IPS-NIHi11 (cell line): Measurements from ENCODE around the gene TRIM6.
"Not testable (repeated sequence)": the region's sequence is repeated elsewhere in the genome, so short reads cannot be mapped to it uniquely, and the experiment has no call there.

Experiments used
- DNase-seq: peaks from one replicate; pipeline ENCODE4 v3.0.0; 2012; ENCODE audit warnings: mixed read lengths, low spot score

TRIM6 gene

GRCh38 chr11:5596607-5597201 is at the start of gene TRIM6:
Gene TRIM6, plus strand, starts transcription at chr11:5596637. Its CDS starts 261 bp downstream, at chr11:5596898.
- peak; percentile 51 for DNase-seq

- no peak for DNase-seq
Measured at GRCh38 chr11:5547982-5548381, 48.5 kb upstream of the TRIM6 start.

GRCh38 chr11:5548440-5548839 is 48.0 kb upstream of the TRIM6 start, which contains the start of gene OR52H1:
Gene OR52H1, minus strand, starts transcription at chr11:5548540. Its CDS starts 3,035 bp downstream, at chr11:5545505.
- DNase-seq, result no peak

DNA sequence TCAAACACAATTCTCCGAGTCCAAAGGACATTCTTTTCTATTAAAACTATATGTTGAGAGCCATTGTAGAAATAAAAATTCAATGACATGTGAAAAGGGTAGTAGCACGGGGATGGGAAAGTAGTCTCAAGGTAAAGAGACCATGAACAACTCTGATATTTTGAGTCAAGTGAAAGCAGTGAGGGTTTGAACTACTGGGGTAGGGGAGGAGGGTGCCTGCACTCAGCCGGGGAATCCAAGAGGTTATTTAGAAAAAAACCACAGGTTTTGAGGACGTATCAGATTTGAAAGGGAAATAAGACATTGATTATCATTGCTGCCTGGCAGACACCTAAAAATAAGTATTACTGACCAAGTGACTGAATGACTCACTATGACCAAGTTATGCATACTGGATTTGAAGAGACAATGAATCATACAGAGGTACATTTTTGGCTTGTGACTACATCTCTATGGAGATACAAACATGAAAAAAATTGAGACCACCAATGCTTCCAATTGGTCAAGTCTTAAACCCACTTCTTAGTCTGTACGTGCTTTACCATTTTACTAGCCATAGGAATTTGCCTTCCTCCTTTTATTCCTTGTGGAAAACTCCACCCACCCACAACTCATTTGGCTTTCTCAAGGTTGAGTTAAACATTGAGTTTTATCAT is 45.9 kb upstream of the TRIM6 start:
- DNase-seq, result no peak

DNA sequence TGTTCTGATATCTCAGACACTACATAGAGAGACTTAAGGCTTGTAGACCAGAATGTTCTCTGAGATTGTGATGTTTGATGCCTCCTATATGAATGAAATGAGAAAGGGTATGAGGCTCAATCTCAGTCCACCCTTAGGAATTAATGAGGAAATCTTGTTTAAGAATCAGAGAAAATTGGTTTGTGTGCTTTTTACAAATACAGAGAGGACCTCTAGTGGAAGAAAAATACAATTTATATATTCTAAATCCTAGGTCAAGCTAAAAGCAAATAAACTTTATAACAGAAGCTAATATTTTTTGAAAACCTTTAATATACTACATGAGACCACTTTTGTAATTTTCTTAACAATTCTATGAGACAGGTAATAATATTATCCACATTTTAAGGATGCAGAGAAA is 43.1 kb upstream of the TRIM6 start:
- DNase-seq, result no peak

- no peak for DNase-seq
Measured at GRCh38 chr11:5556596-5557188, 39.7 kb upstream of the TRIM6 start.

DNA sequence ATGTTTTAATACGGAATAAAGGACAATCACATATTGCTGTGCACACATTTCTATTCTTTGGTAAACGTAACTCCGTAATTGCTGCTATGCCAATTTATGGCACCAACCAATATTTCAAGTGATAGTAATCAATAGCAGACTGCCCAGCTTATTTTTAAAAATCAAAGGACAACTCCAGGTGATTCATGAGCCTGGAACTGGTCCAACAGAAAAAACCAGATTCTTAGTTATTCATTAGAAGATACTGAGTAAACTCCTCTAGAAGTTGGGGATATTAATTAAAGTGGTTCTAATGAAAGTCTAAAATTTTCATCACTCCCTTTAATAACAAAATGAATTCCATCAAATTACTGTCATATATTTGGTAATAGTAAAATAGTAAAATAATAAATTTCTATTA is 38.7 kb upstream of the TRIM6 start:
- DNase-seq, result no peak

- DNase-seq, result no peak
Measured at GRCh38 chr11:5564259-5565019, 32.0 kb upstream of the TRIM6 start.

- no peak for DNase-seq
Measured at GRCh38 chr11:5574654-5575053, 21.8 kb upstream of the TRIM6 start.

- DNase-seq, result no peak
Measured at GRCh38 chr11:5575152-5575551, 21.3 kb upstream of the TRIM6 start.

DNA sequence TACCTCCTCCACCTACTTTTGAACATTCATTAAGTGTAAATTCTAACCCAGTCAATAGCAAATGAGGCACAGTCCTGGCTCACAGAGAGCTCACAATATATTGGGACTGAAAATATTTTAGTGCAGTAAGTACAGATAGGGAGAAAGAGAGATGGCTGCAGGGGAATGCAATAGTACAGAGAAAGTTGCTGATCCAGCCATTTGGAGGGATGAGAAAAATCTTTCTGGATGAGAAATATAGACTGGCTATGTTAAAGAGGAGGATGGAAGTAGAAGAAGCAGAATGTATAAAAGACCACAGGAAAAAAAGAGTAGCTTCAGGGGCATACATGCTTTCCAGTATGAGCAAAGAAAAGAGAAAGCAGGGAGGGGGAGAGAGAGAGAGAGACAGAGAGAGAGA is 19.3 kb upstream of the TRIM6 start:
- no peak for DNase-seq

DNA sequence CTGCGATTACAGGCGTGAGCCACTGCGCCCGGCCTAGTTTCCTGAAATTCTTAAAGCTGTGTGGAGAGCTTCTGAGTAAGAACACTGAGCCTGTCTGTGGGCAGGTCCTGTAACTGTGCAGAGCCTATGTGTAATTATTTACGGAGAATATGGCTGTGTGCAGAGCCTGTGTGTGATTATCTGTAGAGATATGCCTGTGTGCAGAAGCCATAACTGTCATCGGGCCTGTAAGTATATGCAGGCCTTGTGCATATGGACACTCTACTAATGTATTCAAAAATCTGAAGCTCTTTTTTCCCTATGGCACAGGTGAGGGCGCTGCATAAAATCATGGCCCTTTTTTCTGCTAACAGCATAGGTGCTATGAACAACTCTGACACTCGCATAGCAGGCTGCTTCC is 15.9 kb upstream of the TRIM6 start, which contains the start of gene OR52B6:
Gene OR52B6 (plus strand): TSS at position 301 of the 400 bp plus-strand sequence. CDS start 0 bp downstream, at position 301.
- no peak for DNase-seq

DNA sequence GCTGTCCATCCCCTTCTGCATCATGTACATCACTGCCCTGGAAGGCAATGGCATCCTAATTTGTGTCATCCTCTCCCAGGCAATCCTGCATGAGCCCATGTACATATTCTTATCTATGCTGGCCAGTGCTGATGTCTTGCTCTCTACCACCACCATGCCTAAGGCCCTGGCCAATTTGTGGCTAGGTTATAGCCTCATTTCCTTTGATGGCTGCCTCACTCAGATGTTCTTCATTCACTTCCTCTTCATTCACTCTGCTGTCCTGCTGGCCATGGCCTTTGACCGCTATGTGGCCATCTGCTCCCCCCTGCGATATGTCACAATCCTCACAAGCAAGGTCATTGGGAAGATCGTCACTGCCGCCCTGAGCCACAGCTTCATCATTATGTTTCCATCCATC is 15.4 kb upstream of the TRIM6 start:
- no peak for DNase-seq

DNA sequence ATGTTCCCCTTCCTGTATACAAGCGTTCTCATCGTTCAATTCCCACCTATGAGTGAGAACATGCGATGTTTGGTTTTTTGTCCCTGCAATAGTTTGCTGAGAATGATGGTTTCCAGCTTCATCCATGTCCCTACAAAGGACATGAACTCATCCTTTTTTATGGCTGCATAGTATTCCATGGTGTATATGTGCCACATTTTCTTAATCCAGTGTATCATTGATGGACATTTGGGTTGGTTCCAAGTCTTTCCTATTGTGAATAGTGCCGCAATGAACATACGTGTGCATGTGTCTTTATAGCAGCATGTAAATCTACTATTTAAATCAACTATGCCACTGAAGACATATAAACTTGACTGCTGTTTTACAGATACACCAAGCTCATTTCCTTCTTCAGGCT is 12.0 kb upstream of the TRIM6 start:
- DNase-seq, result not testable (repeated sequence)

DNA sequence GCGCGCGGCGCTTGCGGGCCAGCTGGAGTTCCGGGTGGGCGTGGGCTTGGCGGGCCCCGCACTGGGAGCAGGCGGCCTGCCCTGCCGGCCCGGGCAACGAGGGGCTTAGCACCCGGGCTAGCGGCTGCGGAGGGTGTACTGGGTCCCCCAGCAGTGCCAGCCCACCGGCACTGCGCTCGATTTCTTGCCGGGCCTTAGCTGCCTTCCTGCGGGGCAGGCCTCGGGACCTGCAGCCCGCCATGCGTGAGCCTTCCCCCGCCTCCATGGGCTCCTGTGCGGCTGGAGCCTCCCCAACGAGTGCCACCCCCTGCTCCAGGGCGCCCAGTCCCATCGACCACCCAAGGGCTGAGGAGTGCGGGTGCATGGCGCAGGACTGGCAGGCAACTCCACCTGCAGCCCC is 6.5 kb upstream of the TRIM6 start:
- DNase-seq, result not testable (repeated sequence)

DNA sequence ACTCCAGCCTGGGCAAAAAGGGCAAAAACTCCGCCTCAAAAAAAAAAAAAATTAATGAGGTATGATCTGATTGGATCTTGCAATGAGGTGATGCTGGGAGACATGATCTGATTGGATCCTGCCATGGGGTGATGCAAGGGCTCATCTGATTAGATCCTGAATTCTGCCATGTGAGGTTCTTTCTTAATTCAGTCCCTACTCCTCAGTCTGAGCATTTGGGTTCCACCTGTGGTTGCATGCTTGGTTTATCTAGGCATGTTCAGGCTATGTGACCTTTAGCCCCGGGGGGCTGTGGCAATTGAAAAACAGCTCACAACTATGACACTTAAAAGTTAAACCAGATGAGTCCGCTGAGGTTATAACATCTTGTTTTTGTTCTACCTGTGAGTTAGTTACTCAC is 4.8 kb upstream of the TRIM6 start:
- no peak for DNase-seq

GRCh38 chr11:5592615-5593014 is 3.8 kb upstream of the TRIM6 start:
- no peak for DNase-seq

GRCh38 chr11:5593146-5593545 is 3.3 kb upstream of the TRIM6 start:
- DNase-seq, result no peak

DNA sequence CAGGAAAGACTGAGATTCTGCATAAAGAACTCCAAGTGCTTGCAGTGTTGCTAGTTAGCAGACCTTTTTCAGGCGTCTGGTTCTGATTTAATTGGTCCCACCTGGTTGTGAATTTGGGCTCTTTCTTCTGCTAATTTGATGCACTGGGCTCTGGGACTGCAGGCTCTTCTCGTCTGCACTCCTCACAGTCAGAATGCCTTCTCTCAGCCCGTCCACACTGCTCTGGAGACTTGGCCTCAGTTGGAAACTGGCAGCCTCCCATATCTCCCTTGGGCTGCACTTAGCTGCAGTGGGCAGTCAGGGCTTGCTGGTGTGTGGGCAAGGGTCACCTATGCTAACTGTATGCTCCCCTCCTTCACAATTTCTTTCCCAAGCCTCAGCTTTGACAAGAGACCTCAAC is 1.5 kb downstream of the TRIM6 start:
- no peak for DNase-seq

DNA sequence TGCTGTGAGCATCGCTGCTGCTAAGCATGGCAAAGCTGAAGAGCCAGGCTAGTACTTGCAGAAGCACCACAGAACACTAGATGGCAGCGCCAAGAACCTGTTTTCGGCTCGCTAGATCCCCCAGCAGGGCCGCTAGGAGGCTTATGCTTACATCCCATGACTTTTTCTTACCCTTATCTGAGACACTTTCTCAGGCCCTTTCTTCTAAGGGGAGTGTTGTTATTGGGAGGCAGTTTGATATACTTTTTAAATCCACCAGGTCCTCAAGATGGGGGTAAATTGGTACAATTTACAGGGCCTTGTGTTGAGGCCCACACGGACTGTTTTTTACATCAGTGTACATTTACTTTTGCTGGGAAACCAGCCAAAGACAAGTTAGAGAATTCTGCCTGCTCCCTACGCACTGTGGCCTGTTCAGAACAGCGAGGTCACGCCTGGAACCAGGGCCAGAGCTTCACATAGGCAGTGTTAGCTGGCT is 4.0 kb downstream of the TRIM6 start:
- peak; percentile 64 for DNase-seq

- DNase-seq, result not testable (repeated sequence)
Measured at GRCh38 chr11:5602791-5603190, 6.4 kb downstream of the TRIM6 start.

DNA sequence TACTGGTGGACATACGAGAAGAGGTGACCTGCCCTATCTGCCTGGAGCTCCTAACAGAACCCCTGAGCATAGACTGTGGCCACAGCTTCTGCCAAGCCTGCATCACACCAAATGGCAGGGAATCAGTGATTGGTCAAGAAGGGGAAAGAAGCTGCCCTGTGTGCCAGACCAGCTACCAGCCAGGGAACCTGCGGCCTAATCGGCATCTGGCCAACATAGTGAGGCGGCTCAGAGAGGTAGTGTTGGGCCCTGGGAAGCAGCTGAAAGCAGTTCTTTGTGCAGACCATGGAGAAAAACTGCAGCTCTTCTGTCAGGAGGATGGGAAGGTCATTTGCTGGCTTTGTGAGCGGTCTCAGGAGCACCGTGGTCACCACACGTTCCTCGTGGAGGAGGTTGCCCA is 6.9 kb downstream of the TRIM6 start:
- no peak for DNase-seq

GRCh38 chr11:5604896-5605295 is 8.5 kb downstream of the TRIM6 start:
- DNase-seq, result no peak
